Measurements from ENCODE around the gene TATDN2.

TATDN2 gene

DNA sequence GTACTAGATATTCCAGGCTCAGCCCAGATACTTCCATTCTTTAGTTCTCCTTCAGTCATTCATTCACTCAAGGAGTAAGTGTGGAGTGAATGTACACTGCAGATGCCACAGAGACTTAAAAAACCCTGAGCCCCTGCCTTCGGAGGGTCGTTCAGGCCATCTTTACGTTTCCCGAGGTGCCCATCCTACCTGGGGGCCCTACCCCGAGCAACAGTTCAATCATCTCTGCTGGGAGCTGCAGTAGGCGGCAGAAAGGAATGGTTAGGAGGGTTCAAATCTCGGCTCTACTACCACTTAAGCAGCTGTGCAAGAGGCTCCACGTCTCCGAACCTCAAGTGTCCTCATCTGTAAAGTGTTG lies 72.0 kb downstream of the TATDN2 start:
- no peak for DNase-seq

DNA sequence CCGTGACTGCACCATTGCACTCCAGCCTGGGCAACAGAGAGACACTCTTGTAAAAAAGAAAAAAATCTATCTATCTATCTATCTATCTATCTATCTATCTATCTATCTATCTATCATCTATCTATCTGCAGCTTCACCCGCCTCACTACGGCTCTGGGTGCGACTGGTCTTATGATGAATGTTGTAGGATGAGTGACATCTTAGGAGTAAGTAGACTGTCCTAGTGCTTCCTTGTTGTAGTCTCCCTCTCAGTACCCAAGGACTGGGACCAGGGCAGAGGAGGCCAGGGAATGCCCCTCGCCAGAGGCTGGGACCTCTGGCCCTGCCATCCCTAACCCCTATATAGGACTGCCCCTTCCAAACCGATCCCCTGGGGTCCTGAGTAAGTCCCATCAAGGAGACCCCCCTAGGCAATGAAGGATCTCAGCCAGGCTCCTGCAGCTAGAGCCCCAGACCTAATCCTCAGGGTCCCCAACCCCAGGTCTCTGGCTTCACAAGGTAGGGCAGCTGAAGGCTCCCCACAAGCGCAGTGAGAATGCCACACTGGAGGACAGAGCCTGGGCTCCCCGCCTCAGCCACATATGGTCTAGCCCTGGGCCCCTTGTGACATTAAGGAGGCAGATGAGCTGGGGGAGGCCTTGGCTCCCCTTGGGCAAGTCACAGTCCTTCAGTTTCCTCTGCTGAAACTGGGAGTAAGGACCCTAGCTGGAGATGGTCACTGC lies 73.5 kb downstream of the TATDN2 start:
- no peak for DNase-seq

DNA sequence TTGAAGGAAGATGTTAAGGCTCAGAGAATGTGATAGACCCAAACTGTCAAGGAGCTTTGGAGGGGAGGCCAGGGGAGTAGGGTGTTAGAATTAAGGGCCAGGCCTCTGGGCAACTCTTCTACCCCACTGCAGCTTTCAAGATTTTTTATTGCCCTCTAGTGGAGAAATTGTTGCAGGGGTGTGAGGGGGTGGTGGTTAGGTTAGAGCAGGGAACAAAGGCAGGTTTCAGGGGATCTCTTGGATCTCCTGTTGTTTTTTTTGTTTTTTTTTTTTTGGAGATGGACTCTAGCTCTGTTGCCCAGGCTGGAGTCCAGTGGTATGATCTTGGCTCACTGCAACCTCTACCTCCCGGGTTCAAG lies 74.1 kb downstream of the TATDN2 start:
- no peak for DNase-seq

DNA sequence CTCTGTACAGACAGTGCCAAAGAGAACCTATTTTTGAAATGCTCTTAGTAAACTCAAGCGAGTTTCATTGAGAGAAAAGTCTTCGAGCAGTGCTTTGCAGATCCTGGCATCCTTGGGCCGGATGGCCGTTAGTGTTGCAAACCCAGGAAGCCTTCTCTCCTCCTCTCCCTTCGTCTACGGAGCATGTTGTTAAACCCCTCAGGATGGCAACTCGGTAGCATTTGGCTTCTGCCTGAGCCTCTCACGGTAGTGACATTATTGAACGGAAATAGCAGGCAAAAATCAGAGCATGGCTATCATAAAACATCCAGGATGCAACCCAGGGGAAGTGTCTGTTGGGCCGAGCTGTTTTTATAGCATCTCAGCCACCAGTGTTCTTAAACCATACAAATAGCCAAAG lies 79.3 kb downstream of the TATDN2 start:
- DNase-seq, result no peak

DNA sequence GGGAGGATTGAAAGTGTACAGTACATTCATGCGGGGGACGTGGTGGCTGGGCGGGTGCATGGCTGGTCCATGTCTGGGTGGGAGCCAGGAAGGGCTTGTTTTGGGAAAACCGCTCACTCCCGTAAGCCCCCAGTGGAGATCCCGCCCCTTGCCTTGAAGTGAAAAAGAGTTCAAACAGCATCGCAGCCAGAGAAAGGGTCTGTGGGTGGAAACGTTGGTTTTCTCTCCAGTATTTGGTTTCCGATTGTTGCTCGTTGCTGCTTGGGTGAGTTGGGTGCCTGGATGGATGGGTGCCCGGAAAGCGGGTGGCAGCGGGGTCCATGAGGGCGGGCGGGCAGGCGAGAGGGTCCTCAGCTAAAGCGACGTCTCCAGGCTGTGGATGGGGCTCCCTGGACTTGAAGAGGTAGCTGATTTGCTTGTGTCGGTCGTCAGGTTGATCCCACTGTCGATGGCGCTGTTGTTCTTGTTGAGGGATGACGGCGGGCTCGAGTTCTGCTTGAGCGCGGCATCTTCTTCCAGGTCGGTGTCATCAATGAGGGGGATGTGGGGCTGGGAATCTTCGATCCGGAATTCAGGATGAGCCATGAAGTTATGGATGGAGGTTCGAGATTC lies 80.3 kb downstream of the TATDN2 start:
- no peak for DNase-seq

DNA sequence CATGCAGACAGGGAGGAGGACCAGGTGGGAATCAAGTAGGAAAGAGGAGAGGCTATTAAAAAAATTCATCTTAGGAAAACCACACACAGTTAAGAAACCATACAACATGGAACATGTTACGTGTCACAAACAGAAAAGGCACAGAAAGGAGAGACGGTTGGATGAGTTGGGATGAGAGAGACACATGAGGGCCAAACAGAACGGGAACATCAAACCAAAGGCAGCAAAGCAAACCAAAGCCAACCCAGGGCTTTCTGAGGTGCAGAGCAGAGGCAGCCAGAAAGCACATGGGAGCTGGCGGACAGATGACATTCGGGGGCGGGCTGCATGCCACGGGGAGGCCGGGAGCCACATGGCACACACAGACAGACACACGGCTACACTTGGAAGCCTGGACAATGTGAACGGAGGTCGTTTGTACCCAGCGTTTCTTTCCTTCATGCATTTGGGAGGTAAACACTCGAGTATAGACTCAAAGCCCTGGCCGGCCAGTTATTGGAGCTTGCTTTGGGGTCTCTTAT lies 81.3 kb downstream of the TATDN2 start:
- no peak for DNase-seq

DNA sequence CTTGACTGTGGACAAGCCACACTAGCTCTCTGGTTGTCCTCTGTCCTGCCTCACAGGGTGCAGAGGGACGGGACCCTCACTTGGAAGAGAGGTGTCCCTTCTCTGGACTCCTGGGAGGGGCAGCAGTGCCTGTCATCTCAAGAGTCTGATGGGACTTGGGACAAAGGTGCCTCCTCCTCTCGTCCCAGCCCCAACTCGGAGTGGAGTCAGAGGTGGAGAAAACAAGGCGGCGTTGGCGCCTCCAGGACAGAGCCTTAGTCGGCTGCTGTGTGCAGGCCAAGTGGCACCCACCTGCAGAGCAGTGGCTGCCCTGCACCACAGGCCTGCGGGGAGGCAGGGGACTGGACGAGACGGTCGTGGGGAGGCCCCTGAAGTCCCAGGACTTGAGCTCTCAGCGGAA lies 82.1 kb downstream of the TATDN2 start:
- DNase-seq, result no peak

Measured in SIG-M5 (cell line).